ENCODE measurements around the gene VIL1. TPM values are rescaled to one million over a fixed set of nuclear protein-coding genes. Genes with fewer than 3 reads are reported as not detected.

VIL1 gene
- total RNA-seq, 1 donor from 2014 or later, result not detected

DNA sequence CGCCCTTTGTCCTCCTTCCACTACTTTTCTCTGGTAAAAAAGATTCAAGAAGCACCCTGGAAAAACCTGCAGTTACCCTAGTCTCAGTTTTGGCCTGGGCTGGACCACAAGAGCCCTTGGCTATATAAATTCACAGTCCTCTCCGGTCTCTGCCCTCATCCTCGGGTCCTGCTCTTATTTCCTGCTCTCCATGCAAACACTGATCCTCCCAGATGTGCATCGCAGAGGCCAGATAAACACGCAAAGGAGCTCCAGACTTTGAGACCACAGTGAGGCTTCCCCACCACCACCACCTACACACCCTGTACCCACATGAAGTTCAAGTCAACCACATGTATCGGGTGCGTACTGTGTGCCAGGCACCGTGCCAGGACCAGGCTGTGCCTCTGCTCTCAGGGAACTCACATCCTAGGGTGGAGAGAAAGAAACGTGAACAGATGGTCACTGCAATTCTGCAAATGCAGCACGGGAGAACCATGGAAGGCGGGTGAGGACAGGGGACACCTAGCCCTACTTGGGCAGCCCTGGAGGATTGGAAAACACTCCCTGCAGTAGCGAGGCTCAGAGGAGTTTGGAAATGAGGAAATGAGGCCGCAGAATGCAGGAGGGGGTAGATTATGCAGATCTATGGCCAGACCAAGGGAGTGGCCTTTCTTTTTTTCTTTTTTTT lies 11.8 kb upstream of the VIL1 start:
- peak; percentile 42 for DNase-seq

GRCh38 chr2:218407717-218408116 lies 11.2 kb upstream of the VIL1 start:
- no peak for DNase-seq

- no peak for DNase-seq
Measured at GRCh38 chr2:218418321-218418716, 604 bp upstream of the VIL1 start.

DNA sequence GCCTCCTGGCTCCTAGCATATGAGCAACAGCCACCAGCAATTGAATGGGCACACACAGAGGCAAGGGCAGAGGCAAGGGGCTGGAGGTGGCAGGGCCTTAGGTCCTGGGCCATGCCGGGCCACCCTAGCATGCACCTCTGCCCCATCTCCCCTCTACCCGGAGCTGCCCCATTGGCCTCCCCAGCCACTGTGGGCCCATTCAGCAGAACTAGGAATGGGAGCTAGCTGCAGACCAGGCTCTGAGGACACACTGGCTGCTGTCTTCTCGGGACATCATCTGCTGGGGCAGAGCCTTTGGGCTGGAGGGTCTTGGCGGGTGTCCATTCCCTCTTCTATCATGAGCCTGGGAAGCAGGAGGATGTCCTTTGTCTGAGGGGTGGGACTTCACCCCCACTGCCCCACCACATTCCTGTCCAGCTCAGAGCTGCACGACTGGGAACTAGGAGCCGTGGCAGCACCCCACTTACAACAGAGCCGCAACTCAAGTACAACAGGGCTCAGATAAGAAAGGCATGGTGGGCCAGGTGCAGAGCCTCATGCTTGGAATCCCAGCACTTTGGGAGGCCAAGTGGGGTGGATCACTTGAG lies 800 bp downstream of the VIL1 start:
- DNase-seq, result no peak

- DNase-seq, result no peak
Measured at GRCh38 chr2:218421027-218421426, 2.1 kb downstream of the VIL1 start.

DNA sequence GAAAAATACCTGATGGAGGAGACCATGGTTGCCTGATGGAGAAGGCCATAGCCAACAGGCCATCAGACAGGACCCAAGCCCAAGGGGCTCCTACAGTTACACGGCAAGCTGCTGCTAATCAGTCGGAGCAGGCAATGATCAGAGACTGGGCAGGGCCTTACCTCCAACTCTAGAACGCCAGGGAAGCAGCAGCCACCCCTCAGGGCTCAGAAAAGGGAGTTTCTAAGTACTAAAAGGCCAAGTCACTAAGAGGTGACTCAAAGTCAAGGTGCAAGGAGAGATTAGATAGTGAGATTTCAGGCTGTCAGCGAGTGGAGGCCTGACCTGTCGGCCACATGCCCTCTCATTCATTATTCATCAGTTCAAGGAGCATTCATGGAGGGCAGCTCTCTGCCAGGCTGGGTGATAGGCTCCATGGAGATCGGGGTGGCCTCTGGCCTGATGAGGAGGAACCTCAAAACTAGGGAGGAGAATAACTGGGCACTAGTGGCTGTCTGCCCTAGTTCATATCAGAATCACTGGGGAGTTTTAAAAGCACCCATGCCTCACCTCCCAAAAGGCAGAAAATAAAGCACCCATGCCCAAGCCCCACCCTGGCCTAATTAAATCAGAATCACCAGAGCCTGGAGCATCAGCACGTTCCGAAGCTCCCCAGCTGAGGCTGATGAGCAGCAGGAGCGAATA lies 3.6 kb downstream of the VIL1 start:
- DNase-seq, result no peak

DNA sequence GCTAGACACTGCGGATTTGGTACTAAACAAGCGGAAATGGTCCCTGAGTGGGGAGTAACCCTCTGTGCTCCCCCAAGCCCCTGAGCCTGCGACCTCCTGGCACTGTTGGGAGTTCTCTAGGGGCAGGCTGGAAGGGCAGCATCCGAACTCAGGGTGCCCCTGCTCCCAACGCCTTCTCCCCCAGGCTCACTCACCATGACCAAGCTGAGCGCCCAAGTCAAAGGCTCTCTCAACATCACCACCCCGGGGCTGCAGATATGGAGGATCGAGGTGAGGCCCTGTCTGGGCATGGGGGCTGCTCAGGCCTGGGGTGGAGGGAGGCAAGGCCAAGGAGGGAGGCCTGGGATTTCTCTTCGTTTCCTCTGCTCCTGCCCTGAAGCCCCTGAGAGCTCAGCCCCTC lies 4.7 kb downstream of the VIL1 start:
- DNase-seq, result no peak

GRCh38 chr2:218425531-218425930 lies 6.6 kb downstream of the VIL1 start:
- DNase-seq, result no peak

- no peak for DNase-seq
Measured at GRCh38 chr2:218427741-218428140, 8.8 kb downstream of the VIL1 start.

DNA sequence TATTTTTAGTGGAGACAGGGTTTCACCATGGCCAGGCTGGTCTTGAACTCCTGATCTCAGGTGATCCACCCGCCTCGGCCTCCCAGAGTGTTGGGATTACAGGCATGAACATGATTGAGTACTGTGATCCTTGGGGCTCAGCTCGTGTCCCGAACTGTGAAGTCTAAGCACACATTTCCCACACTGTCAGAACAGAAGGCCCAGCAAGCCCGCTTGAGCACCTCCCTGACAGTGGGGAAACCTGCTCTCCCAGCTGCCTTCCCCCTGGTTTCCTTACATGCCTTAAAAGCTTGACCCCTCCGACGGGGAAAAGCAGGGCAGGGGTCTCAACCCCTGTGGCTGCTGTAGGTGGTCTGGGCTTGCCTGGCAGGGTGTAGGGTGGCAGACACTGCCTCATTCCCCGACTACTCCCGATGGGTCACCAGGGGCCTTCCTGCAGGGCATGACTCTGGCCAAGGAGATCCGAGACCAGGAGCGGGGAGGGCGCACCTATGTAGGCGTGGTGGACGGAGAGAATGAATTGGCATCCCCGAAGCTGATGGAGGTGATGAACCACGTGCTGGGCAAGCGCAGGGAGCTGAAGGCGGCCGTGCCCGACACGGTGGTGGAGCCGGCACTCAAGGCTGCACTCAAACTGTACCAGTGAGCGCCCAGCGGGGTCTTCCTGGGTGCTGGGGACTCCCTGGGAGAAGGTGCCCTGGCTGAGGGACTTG lies 10.1 kb downstream of the VIL1 start:
- DNase-seq, result no peak

GRCh38 chr2:218429911-218430692 lies 11.2 kb downstream of the VIL1 start:
- no peak for DNase-seq

DNA sequence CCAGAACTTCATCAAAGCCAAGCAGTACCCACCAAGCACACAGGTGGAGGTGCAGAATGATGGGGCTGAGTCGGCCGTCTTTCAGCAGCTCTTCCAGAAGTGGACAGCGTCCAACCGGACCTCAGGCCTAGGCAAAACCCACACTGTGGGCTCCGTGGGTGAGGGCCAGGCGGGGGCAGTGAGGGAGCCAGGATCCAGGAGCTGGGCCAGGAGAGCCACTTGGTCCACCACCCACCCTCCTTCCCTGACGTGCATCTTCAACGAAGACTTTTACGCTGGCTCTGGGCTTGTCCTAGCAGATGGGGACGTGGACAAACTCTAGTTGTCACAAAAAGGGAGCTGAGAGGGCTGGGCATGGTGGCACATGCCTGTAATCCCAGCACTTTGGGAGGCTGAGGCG lies 11.8 kb downstream of the VIL1 start:
- DNase-seq, result no peak

- DNase-seq, result no peak
Measured at GRCh38 chr2:218431878-218432277, 13.0 kb downstream of the VIL1 start.

GRCh38 chr2:218432676-218433365 lies 13.9 kb downstream of the VIL1 start:
- no peak for DNase-seq

- DNase-seq, result no peak
Measured at GRCh38 chr2:218434456-218434855, 15.5 kb downstream of the VIL1 start.

DNA sequence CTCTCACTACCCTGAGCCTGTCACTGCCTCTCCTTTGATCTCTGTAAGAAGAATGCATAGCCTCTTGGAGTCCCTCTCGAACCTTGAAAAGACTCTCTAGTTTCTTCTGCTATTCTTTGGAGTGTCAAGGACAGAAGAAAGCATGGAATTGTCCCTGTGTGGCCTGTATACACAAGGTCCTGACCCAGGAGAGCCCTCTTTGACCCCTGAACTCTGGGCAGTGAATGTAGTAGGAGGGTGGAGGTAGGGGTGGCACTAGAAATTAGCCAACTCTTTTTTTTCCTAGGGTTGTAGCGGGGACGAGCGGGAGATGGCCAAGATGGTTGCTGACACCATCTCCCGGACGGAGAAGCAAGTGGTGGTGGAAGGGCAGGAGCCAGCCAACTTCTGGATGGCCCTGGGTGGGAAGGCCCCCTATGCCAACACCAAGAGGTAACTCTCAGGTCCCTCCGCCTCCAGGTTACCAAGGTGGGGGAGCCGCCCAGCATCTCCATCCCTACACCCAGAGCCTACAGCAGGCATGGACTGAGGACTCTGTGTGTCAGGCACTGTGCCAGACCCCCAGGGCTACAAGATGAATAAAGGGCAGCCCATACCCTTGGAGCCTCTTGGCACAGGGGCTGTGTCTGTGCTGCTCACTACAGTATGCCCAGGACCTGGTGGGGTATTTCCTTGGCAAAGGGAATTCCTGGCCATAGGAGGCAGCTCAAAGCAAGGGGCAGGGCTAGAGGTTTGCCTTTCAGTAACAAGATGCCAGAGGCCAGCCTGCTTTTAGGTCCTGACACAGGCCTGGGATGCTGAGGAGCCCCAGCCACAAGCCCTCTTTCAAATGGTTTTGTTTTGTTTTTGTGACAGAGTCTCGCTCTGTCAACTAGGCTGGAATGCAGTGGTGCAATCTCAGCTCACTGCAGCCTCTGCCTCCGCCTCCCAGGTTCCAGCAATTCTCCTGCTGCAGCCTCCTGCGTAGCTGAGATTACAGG lies 16.4 kb downstream of the VIL1 start:
- no peak for DNase-seq

- DNase-seq, result no peak
Measured at GRCh38 chr2:218436992-218437391, 18.1 kb downstream of the VIL1 start.

DNA sequence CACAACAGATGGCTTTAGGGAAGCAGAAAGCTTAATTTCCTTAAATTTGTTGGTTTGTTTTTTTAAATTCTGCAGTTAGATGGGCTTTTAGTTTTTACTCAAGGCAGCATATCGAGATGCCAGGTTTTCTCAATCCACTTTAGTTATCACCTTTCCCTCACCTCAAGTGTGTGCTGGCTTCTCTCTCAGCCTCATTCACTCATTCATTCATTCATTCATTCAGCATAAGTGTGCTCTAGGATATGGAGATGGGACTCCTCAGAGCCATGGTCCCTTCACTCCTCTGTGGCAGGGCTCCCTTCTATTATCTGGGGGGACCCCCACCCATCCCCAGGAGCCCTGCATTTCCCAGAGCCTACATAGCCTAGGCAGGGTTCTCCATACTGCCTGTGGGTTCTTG lies 19.0 kb downstream of the VIL1 start:
- no peak for DNase-seq

DNA sequence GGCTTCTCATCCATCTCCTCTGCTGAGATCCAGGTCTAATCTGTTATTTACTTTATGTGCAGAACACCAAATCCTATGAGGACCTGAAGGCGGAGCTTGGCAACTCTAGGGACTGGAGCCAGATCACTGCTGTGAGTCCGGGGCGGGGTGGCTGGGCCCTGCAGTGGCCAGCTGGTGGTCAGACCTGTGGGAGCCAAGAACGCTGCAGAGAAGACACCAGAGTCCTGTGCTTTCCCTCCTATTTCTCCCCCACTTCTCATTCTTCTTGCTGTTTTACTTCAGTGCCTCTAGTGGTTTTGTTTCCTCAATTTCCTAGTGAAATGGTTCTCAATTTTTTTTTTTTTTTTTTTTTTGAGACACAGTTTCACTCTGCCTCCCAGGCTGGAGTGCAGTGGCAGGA lies 19.7 kb downstream of the VIL1 start:
- no peak for DNase-seq

GRCh38 chr2:218444692-218445357 lies 25.9 kb downstream of the VIL1 start:
- DNase-seq, result no peak

Measured in dermis blood vessel endothelial cell (primary cell).